ENCODE results near the gene CYP4F8. TPM values are rescaled to one million over a fixed set of nuclear protein-coding genes. Genes with fewer than 3 reads are reported as not detected.

The CYP4F8 gene, protein sequence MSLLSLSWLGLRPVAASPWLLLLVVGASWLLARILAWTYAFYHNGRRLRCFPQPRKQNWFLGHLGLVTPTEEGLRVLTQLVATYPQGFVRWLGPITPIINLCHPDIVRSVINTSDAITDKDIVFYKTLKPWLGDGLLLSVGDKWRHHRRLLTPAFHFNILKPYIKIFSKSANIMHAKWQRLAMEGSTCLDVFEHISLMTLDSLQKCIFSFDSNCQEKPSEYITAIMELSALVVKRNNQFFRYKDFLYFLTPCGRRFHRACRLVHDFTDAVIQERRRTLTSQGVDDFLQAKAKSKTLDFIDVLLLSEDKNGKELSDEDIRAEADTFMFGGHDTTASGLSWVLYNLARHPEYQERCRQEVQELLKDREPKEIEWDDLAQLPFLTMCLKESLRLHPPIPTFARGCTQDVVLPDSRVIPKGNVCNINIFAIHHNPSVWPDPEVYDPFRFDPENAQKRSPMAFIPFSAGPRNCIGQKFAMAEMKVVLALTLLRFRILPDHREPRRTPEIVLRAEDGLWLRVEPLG
- total RNA-seq = not detected

DNA sequence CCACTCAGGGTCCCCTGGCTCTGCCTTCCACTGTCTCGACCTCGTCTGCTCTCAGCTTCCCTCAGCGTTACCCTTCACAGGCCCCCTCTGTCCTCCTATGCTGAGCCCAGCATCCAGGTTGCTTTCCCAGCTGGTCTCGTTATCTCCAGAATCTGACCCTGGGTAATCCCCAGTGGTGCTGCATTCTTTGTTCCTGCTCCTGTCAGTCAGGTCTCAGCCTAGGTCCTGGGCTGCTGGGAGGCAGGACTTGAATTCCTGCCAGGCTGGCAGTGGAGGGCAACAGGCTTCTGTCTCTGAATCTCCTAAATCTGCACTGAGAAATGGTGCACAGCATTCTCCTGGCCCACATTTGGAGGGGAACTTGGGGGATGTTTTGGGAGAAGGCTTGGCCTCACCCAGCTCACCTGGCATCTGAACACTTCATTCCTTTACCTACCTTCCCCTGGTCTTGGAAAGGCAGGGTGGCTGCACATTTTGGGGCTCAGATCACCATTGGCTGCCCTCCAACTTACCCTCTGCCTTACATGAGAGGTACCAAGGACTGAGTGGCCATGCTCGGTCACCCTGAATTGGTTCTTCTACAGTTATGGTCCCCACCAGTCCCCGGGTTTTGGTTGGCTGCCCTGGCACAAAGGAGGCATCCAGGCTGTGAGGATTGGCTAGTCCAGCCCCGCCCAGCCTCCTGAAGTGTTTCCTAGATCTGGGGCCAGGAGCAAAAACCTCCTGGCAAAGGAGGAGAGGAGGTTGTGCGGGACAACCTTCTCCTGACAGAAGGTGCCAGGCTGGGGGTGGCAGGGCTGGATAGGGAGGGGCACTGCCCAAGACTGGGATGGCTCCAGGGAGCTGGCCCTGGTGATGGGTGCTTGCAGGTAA, at the start of gene CYP4F8:
Gene CYP4F8, plus strand, starts transcription at position 712 of the 873 bp plus-strand sequence. CDS start 399 bp downstream, outside the sequence.

GRCh38 chr19:15640294-15640903, 25.4 kb downstream of the CYP4F8 start, which contains the start of gene CYP4F3:
Gene CYP4F3 (plus strand): TSS chr19:15640897. CDS start chr19:15641416, 519 bp downstream.

DNA sequence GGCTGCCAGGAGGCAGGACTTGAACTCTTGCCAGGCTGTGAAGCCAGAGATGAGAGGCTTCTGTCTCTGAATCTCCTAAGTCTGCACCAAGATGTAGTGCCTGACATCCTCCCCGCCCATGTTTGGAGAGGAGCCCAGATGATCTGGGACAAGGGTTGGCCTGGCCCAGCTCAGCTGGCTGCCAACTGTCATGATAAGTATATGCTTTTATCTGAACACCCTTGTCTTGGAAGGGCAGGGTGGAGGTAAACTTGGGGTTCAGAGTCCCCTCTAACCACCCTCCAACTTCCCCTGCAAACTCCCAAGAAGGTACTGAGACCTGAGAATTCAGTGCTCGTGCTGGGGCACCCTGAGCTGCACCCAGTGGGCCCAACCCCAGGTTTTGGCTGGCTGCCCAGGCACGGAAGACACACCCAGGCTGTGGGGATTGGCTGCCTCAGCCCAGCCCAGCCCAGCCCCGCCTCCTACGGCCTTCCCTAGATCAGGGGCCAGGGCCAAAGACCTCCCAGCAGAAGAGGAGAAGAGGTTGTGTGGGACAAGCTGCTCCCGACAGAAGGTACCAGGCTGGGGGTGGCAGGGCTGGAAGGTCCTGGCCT, 57.7 kb downstream of the CYP4F8 start, which contains the start of gene CYP4F12:
Gene CYP4F12, plus strand, starts transcription at position 508 of the 596 bp plus-strand sequence. CDS start 443 bp downstream, outside the sequence.

Other genes starting within 250 kb of the CYP4F8 start
- gene AKAP8, start 235.4 kb upstream of the CYP4F8 start, total RNA-seq = 10 to 100 TPM; 51.3 to 53.5 TPM
- 100 to 1,000 TPM in 1 of 2 experiments, 10 to 100 TPM in 1; 96.7 to 104 TPM for gene AKAP8L, start 196.2 kb upstream of the CYP4F8 start, total RNA-seq
- gene WIZ, start 165.3 kb upstream of the CYP4F8 start, total RNA-seq = 10 to 100 TPM; 27.1 to 29.8 TPM
- gene RASAL3, start 150.7 kb upstream of the CYP4F8 start, total RNA-seq = 100 to 1,000 TPM; 127 to 130 TPM
- gene PGLYRP2, start 135.7 kb upstream of the CYP4F8 start, total RNA-seq = not detected
- under 1 TPM; 0.12 to 0.23 TPM for gene CYP4F22, start 106.7 kb upstream of the CYP4F8 start, total RNA-seq
- under 1 TPM in 1 of 2 experiments, not detected in 1; 0.03 TPM for gene CYP4F3, start 25.7 kb downstream of the CYP4F8 start, total RNA-seq
- not detected for gene CYP4F12, start 57.9 kb downstream of the CYP4F8 start, total RNA-seq
- gene OR10H2, start 112.8 kb downstream of the CYP4F8 start, total RNA-seq = not detected
- gene OR10H3, start 122.8 kb downstream of the CYP4F8 start, total RNA-seq = not detected
- not detected for gene OR10H5, start 172.4 kb downstream of the CYP4F8 start, total RNA-seq
- gene OR10H1, start 200.4 kb downstream of the CYP4F8 start, total RNA-seq = not detected